Measurements from ENCODE around the gene NOXO1. TPM values are rescaled to one million over a fixed set of nuclear protein-coding genes. Genes with fewer than 3 reads are reported as not detected.

Gene NOXO1
- total RNA-seq, 2 donors from 2014 or later = 0.42 TPM; not detected in 1

DNA sequence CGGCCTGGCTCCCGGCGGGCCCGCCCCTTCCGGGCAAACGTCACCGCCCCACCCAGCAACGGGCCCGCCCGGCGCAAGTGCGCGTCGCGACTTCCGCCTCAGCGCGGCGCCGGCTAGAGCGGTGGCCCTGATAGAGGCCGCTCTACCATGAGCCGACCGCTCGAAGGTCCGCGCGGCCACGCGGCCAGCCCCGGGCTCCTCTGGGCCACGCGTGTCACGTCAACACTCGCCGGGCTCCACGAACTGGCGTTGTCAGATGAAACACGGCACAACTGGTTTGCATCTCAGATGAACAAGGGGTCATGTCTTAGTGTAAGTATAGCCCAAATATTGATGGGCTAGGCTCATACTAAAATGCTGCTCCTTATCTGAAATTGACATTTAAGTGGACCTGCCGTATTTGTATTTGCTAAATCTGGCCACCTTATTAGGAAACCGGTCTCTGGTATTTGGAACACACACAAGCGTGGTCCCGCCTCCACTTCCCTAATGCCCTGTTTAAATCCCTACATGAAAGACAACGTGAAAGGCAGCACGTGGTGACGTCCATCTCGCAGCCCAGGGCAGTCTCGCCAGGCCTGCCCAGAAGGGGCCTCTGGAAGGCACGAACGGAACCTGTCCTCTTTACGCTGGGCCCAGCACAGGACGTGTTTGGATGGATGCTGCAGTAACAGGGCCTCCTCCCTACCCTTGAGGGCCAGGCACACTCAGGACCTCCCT lies 28.7 kb upstream of the NOXO1 start, which contains the start of gene ZNF598:
Gene ZNF598, minus strand, starts transcription at position 31 of the 720 bp plus-strand sequence.
- peak within 1 kb of the TSS; percentile 29 for H3K27ac ChIP-seq (ENCODE audit: low read depth, low read length)
- DNase-seq = peak; percentile 90
- H3K4me1 ChIP-seq (ENCODE audit: control insufficient read depth, insufficient read depth, low read length) = peaks cover 24% of the 10 kb centered on the region
- Mint-ChIP-seq H3K27ac (peak within 1 kb of the TSS; percentile 82), H3K9me3 (no peaks in the 10 kb centered on the region), H3K4me3 (peak within 1 kb of the TSS; percentile 74), H3K4me1 (peaks cover 23% of the 10 kb centered on the region), H3K36me3 (ENCODE audit: low read depth) (peaks cover 7% of the 10 kb centered on the region), H3K27me3 (ENCODE audit: insufficient read depth) (no peaks in the 10 kb centered on the region)
- peaks cover 7% of the 10 kb centered on the region for H3K36me3 ChIP-seq (ENCODE audit: control insufficient read depth, insufficient read depth, low read length)
- H3K4me3 ChIP-seq (ENCODE audit: low read length) = peak within 1 kb of the TSS; percentile 96
- TF ChIP-seq, protein P1, sequence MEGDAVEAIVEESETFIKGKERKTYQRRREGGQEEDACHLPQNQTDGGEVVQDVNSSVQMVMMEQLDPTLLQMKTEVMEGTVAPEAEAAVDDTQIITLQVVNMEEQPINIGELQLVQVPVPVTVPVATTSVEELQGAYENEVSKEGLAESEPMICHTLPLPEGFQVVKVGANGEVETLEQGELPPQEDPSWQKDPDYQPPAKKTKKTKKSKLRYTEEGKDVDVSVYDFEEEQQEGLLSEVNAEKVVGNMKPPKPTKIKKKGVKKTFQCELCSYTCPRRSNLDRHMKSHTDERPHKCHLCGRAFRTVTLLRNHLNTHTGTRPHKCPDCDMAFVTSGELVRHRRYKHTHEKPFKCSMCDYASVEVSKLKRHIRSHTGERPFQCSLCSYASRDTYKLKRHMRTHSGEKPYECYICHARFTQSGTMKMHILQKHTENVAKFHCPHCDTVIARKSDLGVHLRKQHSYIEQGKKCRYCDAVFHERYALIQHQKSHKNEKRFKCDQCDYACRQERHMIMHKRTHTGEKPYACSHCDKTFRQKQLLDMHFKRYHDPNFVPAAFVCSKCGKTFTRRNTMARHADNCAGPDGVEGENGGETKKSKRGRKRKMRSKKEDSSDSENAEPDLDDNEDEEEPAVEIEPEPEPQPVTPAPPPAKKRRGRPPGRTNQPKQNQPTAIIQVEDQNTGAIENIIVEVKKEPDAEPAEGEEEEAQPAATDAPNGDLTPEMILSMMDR (conservative IDR thresholded peaks at IDR 0.05) = peak; percentile 13
- H3K27me3 ChIP-seq (ENCODE audit: control insufficient read depth, insufficient read depth, low read length, poor library complexity, severe bottlenecking) = no peaks in the 10 kb centered on the region
- peak within 1 kb of the TSS; percentile 84 for H3K9ac ChIP-seq (ENCODE audit: extremely low read depth, low read length, poor library complexity, severe bottlenecking)
- no peaks in the 10 kb centered on the region for H3K9me3 ChIP-seq (ENCODE audit: control insufficient read depth, low read length)
- WGBS, 2 experiments (ENCODE audit: insufficient coverage in 1 of 2, insufficient read length in 1 of 2) = 6 to 13% methylated on average over 22 to 52 of the region's 52 CpGs

GRCh38 chr16:2009164-2009711 lies 28.0 kb upstream of the NOXO1 start:
- Histone ChIP-seq H3K4me3 (ENCODE audit: low read length) (peak overlapping the region; percentile 96), H3K9ac (ENCODE audit: extremely low read depth, low read length, poor library complexity, severe bottlenecking) (peak overlapping the region; percentile 84), H3K9me3 (ENCODE audit: control insufficient read depth, low read length) (no peaks in the 10 kb centered on the region), H3K27ac (ENCODE audit: low read depth, low read length) (peak overlapping the region; percentile 29), H3K27me3 (ENCODE audit: control insufficient read depth, insufficient read depth, low read length, poor library complexity, severe bottlenecking) (no peaks in the 10 kb centered on the region), H3K4me1 (ENCODE audit: control insufficient read depth, insufficient read depth, low read length) (peaks cover 24% of the 10 kb centered on the region), H3K36me3 (ENCODE audit: control insufficient read depth, insufficient read depth, low read length) (peaks cover 10% of the 10 kb centered on the region)
- WGBS, 2 experiments (ENCODE audit: insufficient coverage in 1 of 2, insufficient read length in 1 of 2) = 0% methylated on average over 17 to 55 of the region's 55 CpGs
- DNase-seq = peak; percentile 70
- H3K36me3 Mint-ChIP-seq (ENCODE audit: low read depth) = peaks cover 7% of the 10 kb centered on the region
- peak overlapping the region; percentile 74 for H3K4me3 Mint-ChIP-seq
- TF ChIP-seq, protein P1 (conservative IDR thresholded peaks at IDR 0.05) = no peak
- H3K9me3 Mint-ChIP-seq = no peaks in the 10 kb centered on the region
- H3K4me1 Mint-ChIP-seq = peaks cover 23% of the 10 kb centered on the region
- H3K27ac Mint-ChIP-seq = peak overlapping the region; percentile 33
- no peaks in the 10 kb centered on the region for H3K27me3 Mint-ChIP-seq (ENCODE audit: insufficient read depth)

DNA sequence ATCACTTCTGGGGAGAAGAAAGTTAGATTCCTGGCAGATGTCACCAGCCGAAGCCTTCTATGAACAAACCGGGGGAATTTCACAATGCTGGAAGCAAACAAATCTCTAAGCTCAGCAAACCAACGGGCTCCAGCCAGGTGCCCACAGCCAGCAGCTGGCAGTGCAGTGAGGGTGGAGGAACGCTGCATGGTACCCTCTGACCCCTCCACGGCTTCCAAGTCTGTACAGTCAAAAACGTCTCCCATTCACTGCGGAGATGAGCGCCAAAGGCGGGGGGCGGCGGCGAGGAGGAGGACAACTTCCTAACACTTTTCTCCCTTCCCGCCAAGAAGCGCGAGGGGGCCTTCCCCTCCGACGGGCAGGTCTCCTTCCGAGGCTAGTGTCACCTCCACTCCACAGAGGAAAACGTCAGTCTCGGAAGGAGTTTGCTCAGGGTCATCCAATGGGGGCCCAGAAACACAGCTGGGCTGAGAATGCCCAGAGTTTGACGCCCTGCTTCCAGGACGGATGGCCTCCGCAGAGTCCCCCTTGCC lies 27.4 kb upstream of the NOXO1 start:
- Mint-ChIP-seq H3K9me3 (no peaks in the 10 kb centered on the region), H3K36me3 (ENCODE audit: low read depth) (peaks cover 7% of the 10 kb centered on the region), H3K4me3 (peak overlapping the region; percentile 74), H3K4me1 (peaks cover 23% of the 10 kb centered on the region), H3K27ac (peak overlapping the region; percentile 33), H3K27me3 (ENCODE audit: insufficient read depth) (no peaks in the 10 kb centered on the region)
- H3K9me3 ChIP-seq (ENCODE audit: control insufficient read depth, low read length) = no peaks in the 10 kb centered on the region
- H3K9ac ChIP-seq (ENCODE audit: extremely low read depth, low read length, poor library complexity, severe bottlenecking) = peak overlapping the region; percentile 84
- DNase-seq = no peak
- WGBS, 2 experiments (ENCODE audit: insufficient coverage in 1 of 2, insufficient read length in 1 of 2) = 16 to 18% methylated on average over 8 to 23 of the region's 23 CpGs
- H3K4me3 ChIP-seq (ENCODE audit: low read length) = peak overlapping the region; percentile 96
- H3K27me3 ChIP-seq (ENCODE audit: control insufficient read depth, insufficient read depth, low read length, poor library complexity, severe bottlenecking) = no peaks in the 10 kb centered on the region
- TF ChIP-seq, protein P1 (conservative IDR thresholded peaks at IDR 0.05) = no peak
- H3K27ac ChIP-seq (ENCODE audit: low read depth, low read length) = peak overlapping the region; percentile 29
- peaks cover 10% of the 10 kb centered on the region for H3K36me3 ChIP-seq (ENCODE audit: control insufficient read depth, insufficient read depth, low read length)
- H3K4me1 ChIP-seq (ENCODE audit: control insufficient read depth, insufficient read depth, low read length) = peaks cover 24% of the 10 kb centered on the region
